A172 (cell line): ENCODE data around the gene SLC7A6. TPM values are rescaled to one million over a fixed set of nuclear protein-coding genes. Genes with fewer than 3 reads are reported as not detected.

Experiments used
- DNase-seq: peaks from one replicate; pipeline ENCODE4 v3.0.0-alpha.2; 2015; ENCODE audit warnings: low spot score
- total RNA-seq: library from RNA; depleted of rRNA; stranded (reverse); fragments of >200 nt; shearing (Covaris generic); gene quantifications from 2 replicates; pipeline ENCODE4 v1.2.3, GENCODE V29; 2014

Gene SLC7A6
- total RNA-seq, 1 experiment from 2014 or later, result 8.0 TPM

GRCh38 chr16:68306633-68307032 lies 42.3 kb downstream of the SLC7A6 start:
- DNase-seq, result no peak

- DNase-seq, result no peak
These were observed 45.5 kb downstream of the SLC7A6 start for GRCh38 chr16:68309799-68310198.

GRCh38 chr16:68310437-68310773 lies 46.1 kb downstream of the SLC7A6 start:
- no peak for DNase-seq

- DNase-seq, result peak; percentile 85
These were observed 46.6 kb downstream of the SLC7A6 start, which contains the start of the genes PRMT7 and SLC7A6OS for GRCh38 chr16:68310774-68311511. Gene PRMT7, plus strand, starts transcription at chr16:68311019. Its CDS starts 4,961 bp downstream, at chr16:68315980. Gene SLC7A6OS, minus strand, starts transcription at chr16:68310946. Its CDS starts 20 bp downstream, at chr16:68310926.

- no peak for DNase-seq
These were observed 48.8 kb downstream of the SLC7A6 start for GRCh38 chr16:68313116-68313515.

GRCh38 chr16:68319185-68319908 lies 55.0 kb downstream of the SLC7A6 start:
- DNase-seq, result no peak

GRCh38 chr16:68324336-68324735 lies 60.0 kb downstream of the SLC7A6 start:
- no peak for DNase-seq

GRCh38 chr16:68324780-68325357 lies 60.5 kb downstream of the SLC7A6 start:
- DNase-seq, result no peak

- peak; percentile 82 for DNase-seq
These were observed 64.0 kb downstream of the SLC7A6 start for GRCh38 chr16:68328151-68328859.

GRCh38 chr16:68328860-68329390 lies 64.6 kb downstream of the SLC7A6 start:
- DNase-seq, result no peak

- no peak for DNase-seq
These were observed 67.6 kb downstream of the SLC7A6 start for GRCh38 chr16:68331879-68332410.

- DNase-seq, result no peak
These were observed 68.2 kb downstream of the SLC7A6 start for GRCh38 chr16:68332411-68333121.

- DNase-seq, result no peak
These were observed 70.8 kb downstream of the SLC7A6 start for GRCh38 chr16:68335175-68335574.

GRCh38 chr16:68338326-68339119 lies 74.2 kb downstream of the SLC7A6 start:
- no peak for DNase-seq

GRCh38 chr16:68339214-68339613 lies 74.9 kb downstream of the SLC7A6 start:
- DNase-seq, result no peak

GRCh38 chr16:68342620-68343019 lies 78.3 kb downstream of the SLC7A6 start:
- no peak for DNase-seq

- DNase-seq, result no peak
These were observed 78.8 kb downstream of the SLC7A6 start for GRCh38 chr16:68343137-68343536.

- DNase-seq, result no peak
These were observed 79.9 kb downstream of the SLC7A6 start for GRCh38 chr16:68344252-68344651.

GRCh38 chr16:68345351-68345810 lies 81.1 kb downstream of the SLC7A6 start:
- DNase-seq, result no peak
